ENCODE data around the gene TDRD10. TPM values are rescaled to one million over a fixed set of nuclear protein-coding genes. Genes with fewer than 3 reads are reported as not detected.

The TDRD10 gene
- total and polyA plus RNA-seq, 2 experiments from 2014 or later, result 0.29 TPM; not detected in 1

DNA sequence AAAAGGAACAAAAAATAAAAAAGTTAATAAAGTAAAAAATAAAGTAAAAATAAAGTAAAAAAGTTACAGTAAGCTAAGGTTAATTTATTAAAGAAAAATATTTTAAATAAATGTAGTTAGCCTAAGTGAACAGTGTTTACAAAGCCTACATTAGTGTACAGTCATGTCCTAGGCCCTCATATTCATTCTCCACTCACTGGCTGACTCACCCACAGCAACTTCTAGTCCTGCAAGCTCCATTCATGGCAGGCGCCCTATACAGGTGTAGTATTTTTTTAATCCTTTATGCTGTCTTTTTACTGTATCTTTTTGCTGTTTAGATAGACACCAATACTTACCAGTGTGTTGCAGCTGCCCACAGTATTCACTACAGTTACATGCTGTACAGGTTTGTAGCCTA lies 93.6 kb downstream of the TDRD10 start:
- Mint-ChIP-seq H3K27me3 (ENCODE audit: insufficient read depth, low read depth, poor library complexity) (peaks cover 2% of the 10 kb centered on the region), H3K36me3 (ENCODE audit: low read depth) (peaks cover 88% of the 10 kb centered on the region), H3K27ac (no peak overlapping the region), H3K9me3 (no peaks in the 10 kb centered on the region), H3K4me1 (no peaks in the 10 kb centered on the region), H3K4me3 (no peak overlapping the region)
- Histone ChIP-seq H3K27ac (ENCODE audit: low read depth) (no peak overlapping the region), H3K4me1 (ENCODE audit: insufficient read depth) (no peaks in the 10 kb centered on the region), H2AFZ (no peak overlapping the region), H3K4me2 (no peak overlapping the region), H3K36me3 (ENCODE audit: insufficient read depth) (peaks cover 76% of the 10 kb centered on the region), H3K27me3 (ENCODE audit: insufficient read depth) (no peaks in the 10 kb centered on the region), H3K4me3 (no peak overlapping the region), H3F3A (replicated peaks; ENCODE audit: low read depth) (no peaks in the 10 kb centered on the region), H3K9me2 (ENCODE audit: insufficient read depth) (no peaks in the 10 kb centered on the region), H3K79me2 (replicated peaks; ENCODE audit: insufficient read depth) (peaks cover 22% of the 10 kb centered on the region), H4K20me1 (replicated peaks; ENCODE audit: insufficient read depth) (peaks cover 48% of the 10 kb centered on the region)
- no peak for DNase-seq (ENCODE audit: low spot score)
- ATAC-seq, result no peak
- TF ChIP-seq, protein P1, sequence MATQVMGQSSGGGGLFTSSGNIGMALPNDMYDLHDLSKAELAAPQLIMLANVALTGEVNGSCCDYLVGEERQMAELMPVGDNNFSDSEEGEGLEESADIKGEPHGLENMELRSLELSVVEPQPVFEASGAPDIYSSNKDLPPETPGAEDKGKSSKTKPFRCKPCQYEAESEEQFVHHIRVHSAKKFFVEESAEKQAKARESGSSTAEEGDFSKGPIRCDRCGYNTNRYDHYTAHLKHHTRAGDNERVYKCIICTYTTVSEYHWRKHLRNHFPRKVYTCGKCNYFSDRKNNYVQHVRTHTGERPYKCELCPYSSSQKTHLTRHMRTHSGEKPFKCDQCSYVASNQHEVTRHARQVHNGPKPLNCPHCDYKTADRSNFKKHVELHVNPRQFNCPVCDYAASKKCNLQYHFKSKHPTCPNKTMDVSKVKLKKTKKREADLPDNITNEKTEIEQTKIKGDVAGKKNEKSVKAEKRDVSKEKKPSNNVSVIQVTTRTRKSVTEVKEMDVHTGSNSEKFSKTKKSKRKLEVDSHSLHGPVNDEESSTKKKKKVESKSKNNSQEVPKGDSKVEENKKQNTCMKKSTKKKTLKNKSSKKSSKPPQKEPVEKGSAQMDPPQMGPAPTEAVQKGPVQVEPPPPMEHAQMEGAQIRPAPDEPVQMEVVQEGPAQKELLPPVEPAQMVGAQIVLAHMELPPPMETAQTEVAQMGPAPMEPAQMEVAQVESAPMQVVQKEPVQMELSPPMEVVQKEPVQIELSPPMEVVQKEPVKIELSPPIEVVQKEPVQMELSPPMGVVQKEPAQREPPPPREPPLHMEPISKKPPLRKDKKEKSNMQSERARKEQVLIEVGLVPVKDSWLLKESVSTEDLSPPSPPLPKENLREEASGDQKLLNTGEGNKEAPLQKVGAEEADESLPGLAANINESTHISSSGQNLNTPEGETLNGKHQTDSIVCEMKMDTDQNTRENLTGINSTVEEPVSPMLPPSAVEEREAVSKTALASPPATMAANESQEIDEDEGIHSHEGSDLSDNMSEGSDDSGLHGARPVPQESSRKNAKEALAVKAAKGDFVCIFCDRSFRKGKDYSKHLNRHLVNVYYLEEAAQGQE (IDR thresholded peaks at IDR 0.05; ENCODE audit: unreplicated experiment), result no peak
- TF ChIP-seq JUNB (IDR thresholded peaks at IDR 0.05; ENCODE audit: unreplicated experiment) (no peak), POLR2AphosphoS5 (IDR thresholded peaks at IDR 0.05; ENCODE audit: low read depth) (no peak), EZH2phosphoT487 (IDR thresholded peaks at IDR 0.05; ENCODE audit: unreplicated experiment) (no peak), EZH2 (IDR thresholded peaks at IDR 0.05; ENCODE audit: low read depth, unreplicated experiment) (no peak), STAT1 (IDR thresholded peaks at IDR 0.05; ENCODE audit: unreplicated experiment) (no peak), CREB1 (CRISPR knock-in tag; IDR thresholded peaks at IDR 0.05; ENCODE audit: low read depth) (no peak), ZNF114 (CRISPR knock-in tag; IDR thresholded peaks at IDR 0.05) (no peak), ZNF331 (CRISPR knock-in tag; IDR thresholded peaks at IDR 0.05; ENCODE audit: low read depth) (no peak), NANOG (IDR thresholded peaks at IDR 0.05; ENCODE audit: borderline replicate concordance) (no peak)
- TF ChIP-seq, protein P2, sequence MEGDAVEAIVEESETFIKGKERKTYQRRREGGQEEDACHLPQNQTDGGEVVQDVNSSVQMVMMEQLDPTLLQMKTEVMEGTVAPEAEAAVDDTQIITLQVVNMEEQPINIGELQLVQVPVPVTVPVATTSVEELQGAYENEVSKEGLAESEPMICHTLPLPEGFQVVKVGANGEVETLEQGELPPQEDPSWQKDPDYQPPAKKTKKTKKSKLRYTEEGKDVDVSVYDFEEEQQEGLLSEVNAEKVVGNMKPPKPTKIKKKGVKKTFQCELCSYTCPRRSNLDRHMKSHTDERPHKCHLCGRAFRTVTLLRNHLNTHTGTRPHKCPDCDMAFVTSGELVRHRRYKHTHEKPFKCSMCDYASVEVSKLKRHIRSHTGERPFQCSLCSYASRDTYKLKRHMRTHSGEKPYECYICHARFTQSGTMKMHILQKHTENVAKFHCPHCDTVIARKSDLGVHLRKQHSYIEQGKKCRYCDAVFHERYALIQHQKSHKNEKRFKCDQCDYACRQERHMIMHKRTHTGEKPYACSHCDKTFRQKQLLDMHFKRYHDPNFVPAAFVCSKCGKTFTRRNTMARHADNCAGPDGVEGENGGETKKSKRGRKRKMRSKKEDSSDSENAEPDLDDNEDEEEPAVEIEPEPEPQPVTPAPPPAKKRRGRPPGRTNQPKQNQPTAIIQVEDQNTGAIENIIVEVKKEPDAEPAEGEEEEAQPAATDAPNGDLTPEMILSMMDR (conservative IDR thresholded peaks at IDR 0.05; ENCODE audit: low read depth in 2 of 2), result no peak
- TF ChIP-seq, protein P3, sequence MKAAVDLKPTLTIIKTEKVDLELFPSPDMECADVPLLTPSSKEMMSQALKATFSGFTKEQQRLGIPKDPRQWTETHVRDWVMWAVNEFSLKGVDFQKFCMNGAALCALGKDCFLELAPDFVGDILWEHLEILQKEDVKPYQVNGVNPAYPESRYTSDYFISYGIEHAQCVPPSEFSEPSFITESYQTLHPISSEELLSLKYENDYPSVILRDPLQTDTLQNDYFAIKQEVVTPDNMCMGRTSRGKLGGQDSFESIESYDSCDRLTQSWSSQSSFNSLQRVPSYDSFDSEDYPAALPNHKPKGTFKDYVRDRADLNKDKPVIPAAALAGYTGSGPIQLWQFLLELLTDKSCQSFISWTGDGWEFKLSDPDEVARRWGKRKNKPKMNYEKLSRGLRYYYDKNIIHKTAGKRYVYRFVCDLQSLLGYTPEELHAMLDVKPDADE (IDR thresholded peaks at IDR 0.05), result no peak
- TF ChIP-seq, protein P4, sequence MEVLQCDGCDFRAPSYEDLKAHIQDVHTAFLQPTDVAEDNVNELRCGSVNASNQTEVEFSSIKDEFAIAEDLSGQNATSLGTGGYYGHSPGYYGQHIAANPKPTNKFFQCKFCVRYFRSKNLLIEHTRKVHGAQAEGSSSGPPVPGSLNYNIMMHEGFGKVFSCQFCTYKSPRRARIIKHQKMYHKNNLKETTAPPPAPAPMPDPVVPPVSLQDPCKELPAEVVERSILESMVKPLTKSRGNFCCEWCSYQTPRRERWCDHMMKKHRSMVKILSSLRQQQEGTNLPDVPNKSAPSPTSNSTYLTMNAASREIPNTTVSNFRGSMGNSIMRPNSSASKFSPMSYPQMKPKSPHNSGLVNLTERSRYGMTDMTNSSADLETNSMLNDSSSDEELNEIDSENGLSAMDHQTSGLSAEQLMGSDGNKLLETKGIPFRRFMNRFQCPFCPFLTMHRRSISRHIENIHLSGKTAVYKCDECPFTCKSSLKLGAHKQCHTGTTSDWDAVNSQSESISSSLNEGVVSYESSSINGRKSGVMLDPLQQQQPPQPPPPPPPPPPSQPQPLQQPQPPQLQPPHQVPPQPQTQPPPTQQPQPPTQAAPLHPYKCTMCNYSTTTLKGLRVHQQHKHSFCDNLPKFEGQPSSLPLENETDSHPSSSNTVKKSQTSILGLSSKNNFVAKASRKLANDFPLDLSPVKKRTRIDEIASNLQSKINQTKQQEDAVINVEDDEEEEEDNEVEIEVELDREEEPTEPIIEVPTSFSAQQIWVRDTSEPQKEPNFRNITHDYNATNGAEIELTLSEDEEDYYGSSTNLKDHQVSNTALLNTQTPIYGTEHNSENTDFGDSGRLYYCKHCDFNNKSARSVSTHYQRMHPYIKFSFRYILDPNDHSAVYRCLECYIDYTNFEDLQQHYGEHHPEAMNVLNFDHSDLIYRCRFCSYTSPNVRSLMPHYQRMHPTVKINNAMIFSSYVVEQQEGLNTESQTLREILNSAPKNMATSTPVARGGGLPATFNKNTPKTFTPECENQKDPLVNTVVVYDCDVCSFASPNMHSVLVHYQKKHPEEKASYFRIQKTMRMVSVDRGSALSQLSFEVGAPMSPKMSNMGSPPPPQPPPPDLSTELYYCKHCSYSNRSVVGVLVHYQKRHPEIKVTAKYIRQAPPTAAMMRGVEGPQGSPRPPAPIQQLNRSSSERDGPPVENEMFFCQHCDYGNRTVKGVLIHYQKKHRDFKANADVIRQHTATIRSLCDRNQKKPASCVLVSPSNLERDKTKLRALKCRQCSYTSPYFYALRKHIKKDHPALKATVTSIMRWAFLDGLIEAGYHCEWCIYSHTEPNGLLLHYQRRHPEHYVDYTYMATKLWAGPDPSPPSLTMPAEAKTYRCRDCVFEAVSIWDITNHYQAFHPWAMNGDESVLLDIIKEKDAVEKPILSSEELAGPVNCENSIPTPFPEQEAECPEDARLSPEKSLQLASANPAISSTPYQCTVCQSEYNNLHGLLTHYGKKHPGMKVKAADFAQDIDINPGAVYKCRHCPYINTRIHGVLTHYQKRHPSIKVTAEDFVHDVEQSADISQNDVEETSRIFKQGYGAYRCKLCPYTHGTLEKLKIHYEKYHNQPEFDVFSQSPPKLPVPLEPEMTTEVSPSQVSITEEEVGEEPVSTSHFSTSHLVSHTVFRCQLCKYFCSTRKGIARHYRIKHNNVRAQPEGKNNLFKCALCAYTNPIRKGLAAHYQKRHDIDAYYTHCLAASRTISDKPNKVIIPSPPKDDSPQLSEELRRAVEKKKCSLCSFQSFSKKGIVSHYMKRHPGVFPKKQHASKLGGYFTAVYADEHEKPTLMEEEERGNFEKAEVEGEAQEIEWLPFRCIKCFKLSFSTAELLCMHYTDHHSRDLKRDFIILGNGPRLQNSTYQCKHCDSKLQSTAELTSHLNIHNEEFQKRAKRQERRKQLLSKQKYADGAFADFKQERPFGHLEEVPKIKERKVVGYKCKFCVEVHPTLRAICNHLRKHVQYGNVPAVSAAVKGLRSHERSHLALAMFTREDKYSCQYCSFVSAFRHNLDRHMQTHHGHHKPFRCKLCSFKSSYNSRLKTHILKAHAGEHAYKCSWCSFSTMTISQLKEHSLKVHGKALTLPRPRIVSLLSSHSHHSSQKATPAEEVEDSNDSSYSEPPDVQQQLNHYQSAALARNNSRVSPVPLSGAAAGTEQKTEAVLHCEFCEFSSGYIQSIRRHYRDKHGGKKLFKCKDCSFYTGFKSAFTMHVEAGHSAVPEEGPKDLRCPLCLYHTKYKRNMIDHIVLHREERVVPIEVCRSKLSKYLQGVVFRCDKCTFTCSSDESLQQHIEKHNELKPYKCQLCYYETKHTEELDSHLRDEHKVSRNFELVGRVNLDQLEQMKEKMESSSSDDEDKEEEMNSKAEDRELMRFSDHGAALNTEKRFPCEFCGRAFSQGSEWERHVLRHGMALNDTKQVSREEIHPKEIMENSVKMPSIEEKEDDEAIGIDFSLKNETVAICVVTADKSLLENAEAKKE (CRISPR knock-in tag; IDR thresholded peaks at IDR 0.05), result no peak

All from GM23338 (cell line).